Fibroblast of skin of scalp (primary cell): ENCODE results near the gene RAPGEF4.
"Not testable (repeated sequence)": the region's sequence is repeated elsewhere in the genome, so short reads cannot be mapped to it uniquely, and the experiment has no call there.

Experiments
- DNase-seq: peaks from one replicate; pipeline ENCODE4 v3.0.0-alpha.2; 2013

RAPGEF4 gene

DNA sequence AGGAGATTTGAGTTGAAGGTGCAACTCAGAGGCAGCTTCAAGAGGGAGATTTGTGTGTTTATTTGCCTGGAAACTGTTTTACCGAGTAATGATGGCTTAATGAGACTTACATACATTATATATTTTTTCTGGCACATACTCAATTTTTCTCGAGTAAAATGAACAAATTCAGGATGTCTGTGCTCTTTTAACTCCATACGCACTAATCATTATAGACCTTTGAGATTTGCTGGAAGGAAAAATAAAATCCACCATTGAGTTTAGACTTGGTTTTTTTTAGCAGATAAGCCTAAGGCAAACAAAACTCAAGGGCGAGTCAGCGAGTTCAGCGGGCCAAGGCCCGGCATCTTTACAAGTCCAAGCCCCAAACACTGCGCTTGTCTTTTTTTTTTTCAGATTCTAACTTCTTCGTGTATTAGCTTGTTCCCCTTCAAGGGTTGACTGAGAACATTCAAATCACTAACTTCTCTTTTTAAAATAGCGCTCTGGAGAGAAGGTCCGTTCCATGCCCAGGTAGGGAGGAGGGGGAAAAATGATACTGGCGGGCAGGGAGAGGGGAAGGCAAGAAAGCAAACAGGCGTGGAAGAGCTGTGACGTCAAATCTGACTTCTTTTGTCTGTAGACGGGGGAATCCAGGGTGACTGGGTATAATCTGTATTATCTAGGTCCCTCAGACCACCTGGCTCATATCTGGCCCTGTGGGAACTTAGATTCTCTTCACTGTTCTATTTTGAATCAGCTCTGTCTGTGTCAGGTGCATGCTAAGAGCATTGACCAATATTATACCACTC, 267.3 kb downstream of the RAPGEF4 start:
- no peak for DNase-seq

DNA sequence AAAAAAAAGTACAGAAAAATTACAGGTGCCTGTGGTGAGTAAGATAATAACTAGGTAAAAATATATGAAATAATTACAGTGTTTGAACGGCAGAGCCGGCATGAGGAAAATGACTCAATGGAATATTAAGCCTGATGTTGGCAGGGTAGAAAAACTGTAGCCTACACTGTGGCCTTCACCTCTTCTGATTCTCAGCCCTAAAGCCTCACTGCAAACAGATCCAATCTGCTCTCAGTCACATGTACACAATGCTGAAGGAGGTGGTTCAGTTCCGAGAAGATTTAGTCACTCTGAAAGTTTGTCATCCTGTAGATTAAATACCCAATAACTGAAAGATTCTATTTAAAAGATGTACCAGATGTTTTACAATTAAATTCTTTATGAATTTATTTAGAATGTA, 273.1 kb downstream of the RAPGEF4 start:
- DNase-seq, result no peak

DNA sequence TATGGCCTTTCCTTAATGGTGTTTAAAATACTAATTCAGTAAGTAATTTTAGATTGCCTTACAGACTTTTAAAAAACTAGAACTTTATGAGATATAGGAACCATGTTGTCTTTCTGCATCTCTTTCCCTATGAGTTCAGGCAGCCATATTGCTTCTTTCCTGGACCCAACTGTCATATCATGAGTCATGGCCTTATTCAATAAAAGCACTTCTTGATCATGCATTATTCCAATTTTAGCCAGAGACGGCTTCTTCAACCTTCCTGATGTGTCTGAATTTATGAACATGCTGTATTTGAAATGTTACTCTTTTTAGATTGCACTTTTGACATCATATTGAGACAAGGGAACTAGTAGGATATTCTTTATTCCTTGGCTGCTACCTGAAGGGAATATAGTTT, 274.6 kb downstream of the RAPGEF4 start:
- DNase-seq, result no peak

DNA sequence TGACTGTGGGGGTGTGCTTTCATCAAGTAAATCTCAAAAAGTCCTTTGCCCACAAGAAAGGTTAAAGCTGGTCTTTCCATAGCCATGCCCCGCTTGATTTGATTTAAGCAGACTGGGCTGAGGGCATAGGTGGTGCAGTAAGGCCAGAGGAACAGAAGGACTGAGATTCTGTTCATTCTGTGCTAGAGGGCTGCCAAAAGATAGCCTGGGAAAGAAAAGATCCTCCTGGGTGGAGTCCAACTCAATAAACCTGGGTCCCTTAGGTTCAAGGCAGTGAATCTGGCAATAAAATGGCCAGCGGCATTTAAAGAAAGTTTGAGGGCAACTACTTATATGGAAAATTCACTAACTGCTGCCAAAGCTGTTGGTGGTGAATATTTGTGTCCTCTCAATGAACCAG, 280.8 kb downstream of the RAPGEF4 start:
- no peak for DNase-seq

DNA sequence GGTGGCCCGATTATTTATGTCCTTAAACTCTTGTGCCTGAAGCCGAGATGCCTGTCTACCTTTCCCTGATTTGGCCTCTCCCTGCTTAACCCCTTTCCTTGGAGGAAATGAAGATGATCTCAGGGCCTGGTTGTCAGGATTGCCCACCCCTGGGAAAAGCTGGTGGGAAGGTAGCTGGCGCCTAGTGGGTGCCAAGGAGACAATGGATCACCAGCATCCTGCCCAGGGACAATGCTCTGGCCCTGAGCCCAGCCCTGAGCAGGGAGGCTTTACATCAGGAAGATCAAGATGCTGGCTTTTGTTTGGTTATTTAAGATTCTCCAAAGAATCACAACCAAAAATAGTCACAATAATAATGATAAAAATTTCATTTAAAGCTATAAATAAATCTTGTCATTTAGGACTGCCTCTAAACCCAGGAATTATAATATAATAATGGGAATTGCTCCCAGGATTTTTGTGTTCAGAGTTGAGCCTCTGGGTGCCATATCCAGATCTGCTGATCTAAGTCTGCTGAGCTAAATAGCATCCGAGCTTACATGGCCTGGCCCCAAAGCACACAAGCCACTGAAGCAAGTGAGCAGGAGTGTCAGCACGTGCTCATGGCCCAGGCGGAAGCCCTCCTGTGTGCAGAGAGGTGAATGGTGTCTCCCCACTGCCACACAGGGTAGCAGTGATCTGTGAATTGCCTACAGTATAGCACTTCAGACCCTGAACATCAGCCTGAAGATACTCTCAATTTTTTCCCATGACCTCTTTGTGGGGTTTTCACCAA, 282.2 kb downstream of the RAPGEF4 start:
- DNase-seq, result no peak

DNA sequence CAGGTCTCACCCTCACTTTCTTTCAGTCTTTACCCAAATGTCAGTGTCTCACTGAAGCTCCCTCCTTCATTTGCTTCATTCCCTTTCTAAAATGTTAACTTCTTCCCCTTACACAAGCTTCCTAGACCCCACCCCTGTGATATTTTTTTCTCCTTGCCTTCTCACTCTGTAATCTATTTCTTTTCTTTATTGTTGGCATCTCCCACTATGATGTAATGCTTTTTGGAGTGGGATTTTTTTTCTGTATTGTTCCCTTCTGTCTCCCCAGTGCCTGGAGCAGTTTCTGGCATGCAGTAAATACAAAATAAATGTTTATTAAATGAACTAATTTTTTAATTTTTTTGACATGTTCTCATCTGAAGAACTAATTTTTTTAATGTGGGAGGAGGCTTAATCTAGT, 284.1 kb downstream of the RAPGEF4 start:
- DNase-seq, result no peak

DNA sequence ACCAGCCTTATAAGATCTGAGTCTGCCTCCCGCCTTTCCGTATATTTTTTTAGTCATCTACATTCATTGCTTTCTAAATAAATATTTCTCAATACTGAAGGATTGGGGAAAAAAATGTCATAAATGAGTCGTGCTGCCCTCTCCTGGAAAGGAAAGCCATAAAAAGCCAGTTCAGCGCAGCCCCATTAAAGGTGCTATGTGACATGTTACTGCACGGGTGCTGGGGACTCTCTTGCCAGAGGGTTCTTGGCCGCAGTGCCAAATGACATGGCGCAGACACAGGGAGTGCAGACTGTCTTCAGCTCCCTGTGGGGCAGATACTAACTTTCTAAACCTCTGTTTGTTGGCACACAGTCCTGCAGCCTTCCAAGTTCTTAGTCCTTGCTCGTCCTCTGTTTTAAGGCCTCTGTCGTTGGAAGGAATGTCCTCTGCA, 286.3 kb downstream of the RAPGEF4 start:
- DNase-seq, result peak; percentile 49

DNA sequence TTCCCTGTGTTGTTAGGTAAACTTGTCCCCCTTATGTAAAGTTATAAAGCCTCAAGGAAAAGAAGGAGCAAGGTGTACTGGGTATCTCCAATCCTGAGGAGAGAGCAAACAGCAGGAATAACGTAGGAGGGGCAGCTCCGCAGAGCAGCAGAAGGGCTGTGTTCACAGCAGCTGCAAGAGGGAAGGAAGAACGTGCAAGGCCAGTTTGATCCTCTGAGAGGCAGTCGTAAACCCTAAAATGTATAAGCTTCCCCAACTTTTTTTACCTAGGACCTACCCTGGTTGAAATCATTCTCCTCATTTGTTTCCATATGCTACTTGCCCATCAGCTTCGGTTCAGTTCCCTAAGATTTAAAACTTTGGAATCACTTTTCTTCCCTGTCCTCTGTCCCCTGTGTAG, 288.1 kb downstream of the RAPGEF4 start:
- no peak for DNase-seq

DNA sequence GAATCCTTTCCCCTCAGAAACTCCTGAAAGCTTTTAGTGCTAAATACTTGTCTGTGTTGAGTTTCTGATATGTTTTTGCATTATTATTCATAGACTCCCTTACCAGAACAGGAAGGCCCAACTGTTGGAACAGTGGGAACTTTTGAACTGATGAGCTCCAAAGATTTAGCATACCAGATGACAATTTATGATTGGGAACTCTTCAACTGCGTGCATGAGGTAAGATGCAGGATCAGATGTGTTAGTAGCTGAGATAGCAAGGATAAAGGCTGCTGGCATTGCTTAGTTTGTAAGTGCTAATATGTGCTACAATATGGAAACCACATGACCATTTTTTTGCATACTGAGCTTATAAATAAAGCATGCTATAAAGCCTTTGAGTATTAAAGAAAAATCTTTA, 290.8 kb downstream of the RAPGEF4 start:
- no peak for DNase-seq

DNA sequence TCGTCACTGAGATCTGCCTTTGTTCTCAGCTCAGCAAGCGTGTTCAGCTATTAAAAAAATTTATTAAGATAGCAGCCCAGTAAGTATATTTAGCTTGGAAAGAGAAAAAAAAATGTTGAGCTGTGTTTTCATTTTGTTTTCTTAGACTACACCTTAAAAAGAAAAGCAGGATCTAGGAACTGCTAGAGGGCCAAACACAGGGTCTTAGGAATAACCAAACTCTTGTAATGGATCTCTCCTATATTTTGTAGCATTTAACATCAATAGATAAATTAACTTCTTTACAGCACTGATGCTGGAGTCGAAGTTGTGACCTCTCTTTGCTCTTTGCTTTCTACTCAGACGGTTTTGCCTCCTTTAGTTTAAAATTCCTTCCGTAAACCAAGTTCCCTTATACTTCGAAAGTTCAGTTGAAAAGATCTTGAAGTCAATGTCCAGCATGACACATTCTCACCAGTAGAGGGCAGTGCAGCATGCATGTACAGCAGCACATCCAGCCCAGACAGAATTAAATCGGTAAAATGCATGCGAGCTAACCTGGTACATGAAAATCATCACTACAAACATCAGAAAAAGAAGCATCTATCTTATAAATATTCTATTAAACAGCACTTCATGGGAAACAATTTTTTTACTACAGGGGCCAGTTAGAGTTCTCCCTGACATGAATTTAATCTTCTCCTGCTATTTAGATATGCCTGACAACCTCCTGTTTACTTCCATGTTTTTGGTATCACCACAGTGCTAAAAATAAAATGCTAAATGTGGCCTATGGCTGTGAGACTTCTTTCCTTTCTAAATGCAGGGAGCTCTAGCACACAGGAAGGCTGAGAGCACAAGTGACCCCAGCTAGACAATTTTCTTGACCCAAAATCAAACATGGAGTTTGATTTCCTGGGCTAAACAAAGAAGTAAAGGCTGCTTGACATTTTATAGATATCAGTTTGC, 291.8 kb downstream of the RAPGEF4 start:
- peak; percentile 88 for DNase-seq

DNA sequence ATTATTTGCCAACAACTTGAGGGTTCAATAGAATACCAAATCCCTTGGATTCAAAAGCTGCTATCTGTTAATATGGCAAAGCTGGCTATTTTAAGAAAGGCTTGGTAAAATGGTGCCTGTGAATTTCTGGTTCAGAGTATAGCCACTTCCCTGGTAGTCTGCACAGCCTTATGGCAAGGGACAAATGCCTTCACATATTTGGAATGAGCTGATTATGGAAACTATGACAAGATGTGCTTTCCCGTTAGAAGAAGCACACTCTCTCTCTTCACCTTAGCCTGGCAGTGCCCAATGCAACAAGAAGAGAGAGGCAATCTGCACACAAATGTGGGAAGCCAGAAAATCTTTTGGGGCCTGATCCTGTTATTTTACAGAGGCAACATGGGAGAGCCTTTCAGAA, 292.5 kb downstream of the RAPGEF4 start:
- no peak for DNase-seq

DNA sequence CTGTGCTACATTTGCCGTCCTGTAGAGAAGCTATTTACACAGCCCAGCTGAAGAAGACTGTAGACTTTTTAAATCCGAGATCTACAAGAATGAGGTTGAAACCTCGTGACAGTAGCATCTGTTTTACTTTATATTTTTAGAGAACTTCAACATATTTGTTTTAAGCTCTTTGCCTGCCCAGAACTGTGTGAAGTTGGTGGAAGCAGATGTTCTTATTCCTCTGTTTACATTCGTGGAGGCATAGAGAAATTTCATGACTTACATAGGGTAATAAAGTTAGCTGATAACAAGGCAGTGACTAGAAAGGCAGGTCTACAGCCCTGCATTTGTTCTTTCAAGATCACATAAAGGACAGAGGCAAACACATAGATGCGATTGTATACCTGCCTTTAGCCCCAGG, 293.0 kb downstream of the RAPGEF4 start:
- peak; percentile 50 for DNase-seq

DNA sequence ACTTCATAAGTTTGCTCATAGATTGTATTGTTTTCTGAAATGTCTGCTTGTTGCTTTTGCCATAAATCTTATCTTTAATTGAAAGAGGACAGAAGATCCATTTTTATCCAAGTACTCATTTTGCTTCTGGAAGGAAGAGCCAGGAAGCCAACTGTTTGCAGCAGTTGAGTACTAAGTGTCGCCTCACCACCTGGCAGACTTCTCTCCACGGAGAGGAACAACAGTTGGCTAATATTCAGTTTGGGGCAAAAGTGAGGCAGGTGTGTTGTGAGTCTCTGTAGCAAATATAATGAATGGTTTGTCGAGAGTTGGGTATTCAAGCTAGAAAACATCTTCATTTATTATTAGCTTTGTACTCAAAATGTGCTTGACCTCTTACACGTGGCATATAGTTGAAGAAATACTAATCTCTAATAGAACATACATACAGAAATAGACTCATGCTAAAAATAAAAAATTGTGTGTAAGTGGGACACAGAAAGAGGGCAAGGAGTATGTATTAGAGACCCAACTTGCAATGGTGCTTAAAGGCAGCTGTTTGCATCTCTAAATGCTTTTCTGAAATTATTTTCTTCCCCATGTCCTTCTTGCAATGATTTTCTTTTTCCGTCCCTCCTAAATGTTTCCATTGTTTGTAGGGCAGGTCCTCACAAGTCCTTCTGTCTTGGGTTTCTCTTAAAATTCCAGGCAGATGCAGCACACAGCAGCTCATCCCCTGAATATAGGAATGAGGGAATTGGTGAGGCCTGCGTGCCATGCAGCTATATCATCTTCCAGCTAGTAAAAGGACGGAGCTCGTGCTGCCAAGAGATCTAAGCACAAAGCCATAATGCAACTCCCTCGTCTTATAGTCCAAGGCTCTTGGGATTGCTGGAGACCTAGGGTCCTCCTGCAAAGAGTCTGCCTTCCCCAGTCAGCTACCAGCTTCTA, 295.2 kb downstream of the RAPGEF4 start:
- DNase-seq, result peak; percentile 48

DNA sequence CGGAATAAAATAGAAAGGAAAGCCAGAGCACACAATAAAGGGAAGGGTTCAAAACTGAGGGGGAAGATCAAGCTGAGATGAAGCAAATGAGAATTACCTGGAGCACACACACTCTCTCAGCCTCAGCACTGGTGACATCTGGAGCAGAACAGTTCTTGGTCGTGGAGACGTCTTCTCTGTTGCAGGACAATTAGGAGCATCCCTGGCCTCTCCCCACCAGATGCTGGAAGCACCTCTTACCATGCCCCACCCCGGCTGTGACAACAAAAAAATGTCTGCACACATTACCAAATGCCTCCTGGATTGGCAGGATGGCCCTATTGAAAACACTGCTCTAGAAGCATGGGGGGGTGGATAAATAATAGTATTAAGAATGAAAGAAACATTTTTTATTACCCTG, 296.4 kb downstream of the RAPGEF4 start:
- DNase-seq, result no peak

DNA sequence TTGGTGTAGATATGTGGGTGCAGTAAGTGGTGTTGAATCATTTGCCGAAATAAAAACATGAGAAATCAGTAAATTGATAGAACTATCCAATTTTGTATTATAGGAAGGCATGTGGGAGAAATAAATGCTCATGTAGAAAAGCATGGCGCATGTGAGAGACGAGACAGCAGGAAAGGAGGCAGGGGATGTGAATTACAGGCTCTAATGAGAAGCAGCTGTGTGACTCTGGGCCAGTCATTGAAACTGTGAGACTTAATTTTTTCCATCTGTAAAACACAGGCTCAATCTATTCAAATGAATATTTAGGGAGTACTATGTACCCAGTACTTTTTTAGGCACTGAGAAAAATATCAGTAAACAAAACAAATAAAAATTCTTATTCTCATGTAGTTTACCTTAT, 297.4 kb downstream of the RAPGEF4 start:
- DNase-seq, result peak; percentile 81

DNA sequence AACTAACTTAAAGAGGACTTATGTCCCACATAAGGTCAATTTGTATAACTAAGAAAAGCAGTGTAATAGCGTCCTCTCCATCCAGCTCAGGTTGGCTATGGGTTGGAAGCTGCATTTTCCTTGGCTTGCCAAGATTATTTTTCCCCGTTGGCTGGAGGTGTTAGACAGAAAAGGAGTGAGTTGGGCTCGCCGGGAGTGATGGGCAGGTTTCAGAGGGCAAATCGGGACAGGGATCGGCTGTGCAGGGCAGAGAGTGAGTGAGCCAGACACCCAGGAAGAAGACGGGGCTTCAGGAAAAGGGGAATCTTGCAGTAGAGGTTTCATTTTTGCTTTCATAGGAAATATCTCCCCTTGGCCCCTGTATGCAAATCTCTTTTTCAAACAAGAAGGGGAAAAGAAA, 298.5 kb downstream of the RAPGEF4 start:
- no peak for DNase-seq

DNA sequence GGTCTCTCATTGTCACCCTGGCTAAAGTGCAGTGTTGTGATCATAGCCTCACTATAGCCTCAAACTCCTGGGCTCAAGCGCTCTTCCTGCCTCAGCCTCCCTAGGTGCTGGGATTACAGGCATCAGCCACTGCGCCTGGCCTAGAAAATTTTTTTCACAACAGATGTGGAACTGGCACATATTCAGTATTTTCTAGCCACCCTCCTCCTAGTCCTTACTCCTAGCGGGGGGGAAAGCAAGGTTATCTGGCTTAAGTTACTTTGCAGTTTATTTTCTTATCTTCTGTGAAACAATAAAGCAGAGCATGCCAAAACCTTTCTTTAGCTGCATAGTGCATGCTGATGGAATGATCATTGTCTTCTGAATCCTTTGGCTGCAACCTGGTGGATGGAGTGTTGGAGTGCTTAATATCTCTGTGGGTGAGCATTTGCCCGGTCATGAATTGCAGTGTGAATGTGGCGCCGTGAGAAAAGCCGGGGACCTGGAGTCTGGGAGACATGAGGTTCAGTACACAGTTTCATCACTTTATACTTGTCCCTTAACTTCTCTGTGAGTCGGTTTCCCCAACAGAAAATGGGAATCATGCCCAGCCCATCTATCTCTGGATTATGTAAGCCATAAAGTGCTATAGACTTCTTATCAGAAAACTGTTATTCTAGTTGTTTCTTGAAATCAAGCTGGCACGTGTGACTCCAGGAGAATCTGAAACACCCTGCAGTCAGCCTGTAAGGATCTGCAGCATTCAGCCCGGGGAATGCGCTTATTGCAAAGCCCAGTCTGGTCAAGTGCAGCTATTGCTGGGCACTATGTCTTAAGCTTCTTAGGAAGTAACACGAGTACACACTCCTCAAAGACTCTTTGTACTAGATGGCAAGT, 301.8 kb downstream of the RAPGEF4 start:
- no peak for DNase-seq

DNA sequence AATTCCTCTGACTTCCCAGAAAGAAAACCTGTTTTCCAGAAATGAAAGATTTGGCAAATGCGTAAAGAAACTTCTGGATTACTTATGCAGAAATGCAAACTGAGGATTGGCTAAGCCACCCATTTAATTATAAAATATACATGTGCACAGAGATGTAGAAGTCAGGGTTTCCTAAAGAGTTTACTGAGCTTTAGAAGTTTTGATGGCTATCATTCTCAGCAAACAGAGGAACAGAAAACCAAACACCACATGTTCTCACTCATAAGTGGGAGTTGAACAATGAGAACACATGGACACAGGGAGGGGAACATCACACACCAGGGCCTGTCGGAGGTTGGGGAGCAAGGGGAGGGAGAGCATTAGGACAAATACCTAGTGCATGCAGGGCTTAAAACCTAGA, 302.6 kb downstream of the RAPGEF4 start:
- DNase-seq, result not testable (repeated sequence)

DNA sequence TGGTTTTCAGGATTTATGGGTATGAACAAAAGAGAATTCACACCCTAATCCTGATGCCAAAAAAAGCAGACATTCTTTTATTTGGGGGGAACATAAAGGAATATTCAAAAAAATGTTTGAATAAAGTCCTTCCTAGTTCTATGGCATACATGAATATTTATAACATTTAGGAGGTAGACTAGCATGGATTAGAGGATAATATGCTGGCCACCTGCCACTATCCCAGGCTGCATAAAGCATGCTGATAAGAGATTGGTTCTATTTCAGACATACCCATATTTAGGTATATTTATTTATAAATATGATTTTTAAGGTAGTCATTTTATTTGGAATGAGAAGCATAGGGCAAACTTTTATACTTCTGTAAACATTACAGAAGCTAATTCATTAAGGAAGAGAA, 305.1 kb downstream of the RAPGEF4 start:
- no peak for DNase-seq

DNA sequence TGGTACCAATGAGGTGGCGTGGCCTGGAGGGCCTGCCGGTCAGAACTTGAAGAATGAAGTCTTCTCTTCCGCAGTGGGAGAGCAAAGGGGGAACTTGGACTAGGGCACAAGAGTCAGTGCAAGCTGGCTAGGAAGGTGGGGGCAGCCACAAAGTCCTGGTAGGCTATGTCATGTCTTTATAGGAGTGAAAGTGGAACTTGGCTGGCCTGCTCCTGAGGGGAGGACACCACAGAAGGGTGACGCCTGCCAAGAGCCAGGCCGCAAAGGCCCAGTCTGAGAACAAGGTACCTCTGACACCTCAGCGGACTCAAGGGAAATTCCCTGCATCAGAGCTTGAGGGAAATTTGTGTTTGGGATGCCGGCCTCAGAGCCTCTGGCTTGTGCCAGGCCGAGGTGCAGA, 307.8 kb downstream of the RAPGEF4 start:
- DNase-seq, result no peak
